ENCODE data around the gene ST8SIA1. TPM values are rescaled to one million over a fixed set of nuclear protein-coding genes. Genes with fewer than 3 reads are reported as not detected.

Gene ST8SIA1
- total RNA-seq, 2 donors from 2014 or later: 1.2 to 2.7 TPM

- no peak overlapping the region for H3K4me3 ChIP-seq
- intact Hi-C loops (cut with DNase I): no loop called here
- H3K27me3 ChIP-seq: peaks cover 13% of the 10 kb centered on the region
- H3K4me1 ChIP-seq: no peaks in the 10 kb centered on the region
- no peaks in the 10 kb centered on the region for H3K36me3 ChIP-seq
- DNase-seq: no peak
- no peak overlapping the region for H3K9ac ChIP-seq (ENCODE audit: low read depth in 2 of 2, low read length in 2 of 2)
- H3K9me3 ChIP-seq: no peaks in the 10 kb centered on the region
- H3K27ac ChIP-seq: no peak overlapping the region
- no peak for TF ChIP-seq CTCF (IDR thresholded peaks at IDR 0.05)
Observed at GRCh38 chr12:22332202-22332601, 2.3 kb downstream of the ST8SIA1 start.

DNA sequence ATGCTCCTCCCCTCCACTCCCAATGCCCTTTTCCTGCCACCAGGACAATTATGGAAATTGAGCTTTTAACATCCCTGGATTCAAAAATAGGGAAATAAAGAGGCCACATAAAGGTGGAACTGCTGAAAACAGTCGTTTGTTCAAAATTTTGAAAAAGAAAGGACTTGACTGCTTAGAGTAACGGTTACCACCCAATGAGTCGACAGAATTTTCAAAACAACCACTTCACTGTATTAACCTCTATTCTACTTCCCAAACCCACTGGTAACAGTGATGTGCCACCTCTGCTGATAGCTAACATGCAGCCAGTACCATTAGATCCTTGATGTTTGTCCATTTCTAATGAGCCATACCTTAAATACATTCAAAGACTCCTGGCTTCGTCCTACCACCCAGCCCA lies 4.9 kb downstream of the ST8SIA1 start:
- H3K36me3 ChIP-seq: no peaks in the 10 kb centered on the region
- H3K9me3 ChIP-seq: no peaks in the 10 kb centered on the region
- H3K9ac ChIP-seq (ENCODE audit: low read depth in 2 of 2, low read length in 2 of 2): no peak overlapping the region
- H3K27ac ChIP-seq: no peak overlapping the region
- no peak overlapping the region for H3K4me3 ChIP-seq
- H3K4me1 ChIP-seq: no peaks in the 10 kb centered on the region
- no peak for DNase-seq
- peaks cover 13% of the 10 kb centered on the region for H3K27me3 ChIP-seq
- no peak for TF ChIP-seq CTCF (IDR thresholded peaks at IDR 0.05)
- intact Hi-C loops (cut with DNase I): no loop called here

DNA sequence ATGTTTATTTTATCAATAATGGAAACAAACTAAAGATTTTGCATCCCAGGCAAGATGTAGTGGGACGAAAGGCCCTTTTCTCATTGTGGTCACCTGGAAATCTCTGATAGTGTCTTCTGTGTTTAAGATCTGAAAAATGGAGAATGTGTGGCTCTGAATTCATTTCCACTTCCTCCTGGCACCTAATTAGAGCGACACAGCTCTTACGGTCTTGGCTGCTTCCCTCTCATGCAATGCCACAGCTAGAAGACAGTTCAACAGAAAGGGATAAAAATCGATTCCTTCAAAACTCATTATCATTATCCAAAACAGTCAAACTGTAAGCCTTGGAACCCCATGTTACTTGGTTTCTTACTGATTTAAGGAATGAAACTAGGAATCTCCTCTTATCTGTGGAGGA lies 9.3 kb downstream of the ST8SIA1 start:
- intact Hi-C loops (cut with DNase I): no loop called here
- Histone ChIP-seq H3K36me3 (no peaks in the 10 kb centered on the region), H3K27me3 (no peaks in the 10 kb centered on the region), H3K4me3 (no peak overlapping the region), H3K9ac (ENCODE audit: low read depth in 2 of 2, low read length in 2 of 2) (no peak overlapping the region), H3K4me1 (no peaks in the 10 kb centered on the region), H3K27ac (no peak overlapping the region), H3K9me3 (no peaks in the 10 kb centered on the region)
- TF ChIP-seq CTCF (IDR thresholded peaks at IDR 0.05): no peak
- no peak for DNase-seq

- DNase-seq: no peak
- intact Hi-C loops (cut with DNase I): no loop called here
- no peak overlapping the region for H3K9ac ChIP-seq (ENCODE audit: low read depth in 2 of 2, low read length in 2 of 2)
- no peak overlapping the region for H3K27ac ChIP-seq
- no peaks in the 10 kb centered on the region for H3K9me3 ChIP-seq
- H3K27me3 ChIP-seq: no peaks in the 10 kb centered on the region
- TF ChIP-seq CTCF (IDR thresholded peaks at IDR 0.05): no peak
- H3K36me3 ChIP-seq: no peaks in the 10 kb centered on the region
- H3K4me3 ChIP-seq: no peak overlapping the region
- H3K4me1 ChIP-seq: no peaks in the 10 kb centered on the region
Observed at GRCh38 chr12:22322091-22322490, 12.4 kb downstream of the ST8SIA1 start.

- H3K9ac ChIP-seq (ENCODE audit: low read depth in 2 of 2, low read length in 2 of 2): no peak overlapping the region
- no peaks in the 10 kb centered on the region for H3K36me3 ChIP-seq
- no peaks in the 10 kb centered on the region for H3K9me3 ChIP-seq
- H3K4me1 ChIP-seq: no peaks in the 10 kb centered on the region
- TF ChIP-seq CTCF (IDR thresholded peaks at IDR 0.05): no peak
- no peaks in the 10 kb centered on the region for H3K27me3 ChIP-seq
- no peak for DNase-seq
- H3K27ac ChIP-seq: no peak overlapping the region
- no peak overlapping the region for H3K4me3 ChIP-seq
- intact Hi-C loops (cut with DNase I): no loop called here
Observed at GRCh38 chr12:22321638-22322037, 12.9 kb downstream of the ST8SIA1 start.
